Tibial nerve (tissue), 4 donors: ENCODE measurements around the gene TBC1D22B. TPM values are rescaled to one million over a fixed set of nuclear protein-coding genes. Genes with fewer than 3 reads are reported as not detected.

ENCODE experiments used
- DNase-seq, 2 donors: peaks; one replicate each; pipeline ENCODE4 v3.0.0-alpha.2; 2019; ENCODE audit warnings: low spot score in 2 of 2
- H3K27ac ChIP-seq, 4 donors: fragments of 200-600 bp; sonication (generic) in 3 of 4; one replicate each; pipeline ENCODE4 v1.5.1; 2017 to 2019; ENCODE audit warnings: mild to moderate bottlenecking in 1 of 4
- H3K27me3 ChIP-seq, 2 donors: fragments of 200-600 bp; sonication (generic) in 1 of 2; one replicate each; pipeline versions ENCODE4 v1.5.1 to v1.6.0; 2017 to 2019
- H3K36me3 ChIP-seq, 3 donors: fragments of 200-600 bp; sonication (generic); one replicate each; pipeline ENCODE4 v1.5.1; 2018 to 2019
- H3K4me1 ChIP-seq, 4 donors: fragments of 200-600 bp; sonication (generic) in 3 of 4; one replicate each; pipeline ENCODE4 v1.5.1; 2017 to 2019
- H3K4me3 ChIP-seq, 4 donors: fragments of 200-600 bp; sonication (generic) in 3 of 4; one replicate each; pipeline ENCODE4 v1.5.1; 2017 to 2019; ENCODE audit warnings: mild to moderate bottlenecking in 1 of 4, moderate library complexity in 1 of 4
- H3K9me3 ChIP-seq, 4 donors: fragments of 200-600 bp; sonication (generic) in 3 of 4; one replicate each; pipeline ENCODE4 v1.5.1; 2017 to 2019
- EP300 ChIP-seq, 2 donors: sonication (generic); formaldehyde crosslinking; IDR thresholded peaks; one replicate each; pipeline ENCODE4 v1.6.1; 2017; ENCODE audit warnings: antibody characterized with exemption in 2 of 2, mild to moderate bottlenecking in 1 of 2
- POLR2A ChIP-seq, 2 donors: fragments of 450-650 bp; IDR thresholded peaks; one replicate each; pipeline ENCODE4 v1.6.1; 2017; ENCODE audit warnings: antibody characterized with exemption in 2 of 2, mild to moderate bottlenecking in 2 of 2, moderate library complexity in 2 of 2
- WGBS, 2 donors: methylation state at CpG; one replicate each; pipeline ENCODE4 v1.1.5; 2018; 5-methylcytosine and 5-hydroxymethylcytosine counted together
- total RNA-seq, 4 donors: library from RNA; depleted of rRNA; stranded (reverse); fragments of >200 nt; gene quantifications; one replicate each; pipeline ENCODE4 v1.1.0, GENCODE V29; 2016
- TF ChIP-seq, protein P1 (sequence below), 5 experiments: fragments of 200-600 bp in 3 of 5; fragments of 450-650 bp in 2 of 5; sonication (generic) in 3 of 5; IDR thresholded peaks; one replicate each; pipeline ENCODE4 v1.5.1; 2016 to 2019; ENCODE audit warnings: antibody characterized with exemption in 5 of 5, mild to moderate bottlenecking in 3 of 5, moderate library complexity in 2 of 5

Gene TBC1D22B
- total RNA-seq, 4 donors from 2014 or later: 5.1 to 9.4 (median 7.7) TPM

DNA sequence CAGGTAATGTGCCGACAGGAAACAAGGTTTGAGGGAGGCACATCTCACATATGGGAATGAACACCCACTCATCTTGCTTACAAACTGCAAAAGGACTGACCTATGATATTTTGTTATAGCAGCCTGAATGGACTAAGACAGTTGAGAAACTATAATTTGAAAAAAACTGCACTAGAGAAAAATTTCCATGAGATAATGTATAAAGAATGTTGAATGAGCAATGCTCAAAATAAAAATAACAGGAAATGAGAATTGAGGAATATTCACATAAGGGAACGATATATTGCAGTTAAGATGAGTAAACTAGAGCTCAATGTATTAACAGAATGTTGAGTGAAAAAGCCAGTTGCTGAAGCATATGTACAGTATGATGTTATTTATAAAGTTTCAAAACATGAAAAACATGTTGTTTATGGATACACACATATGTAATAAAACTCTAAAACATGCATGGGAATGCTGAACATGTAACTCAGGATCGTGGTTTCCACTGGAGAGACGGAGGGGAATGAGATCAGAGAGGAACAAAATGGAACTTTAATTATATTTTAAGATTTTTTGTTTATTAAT lies 6.3 kb upstream of the TBC1D22B start:
- H3K27ac ChIP-seq: no peak overlapping the region
- H3K27me3 ChIP-seq: no peaks in the 10 kb centered on the region
- H3K36me3 ChIP-seq: no peaks in the 10 kb centered on the region
- 60 to 68% methylated on average over 4 of the region's 4 CpGs for WGBS, 2 donors
- H3K4me3 ChIP-seq: no peak overlapping the region
- no peaks in the 10 kb centered on the region for H3K9me3 ChIP-seq
- no peak for DNase-seq
- TF ChIP-seq POLR2A (IDR thresholded peaks at IDR 0.05) (no peak), EP300 (IDR thresholded peaks at IDR 0.05) (no peak)
- TF ChIP-seq, protein P1, sequence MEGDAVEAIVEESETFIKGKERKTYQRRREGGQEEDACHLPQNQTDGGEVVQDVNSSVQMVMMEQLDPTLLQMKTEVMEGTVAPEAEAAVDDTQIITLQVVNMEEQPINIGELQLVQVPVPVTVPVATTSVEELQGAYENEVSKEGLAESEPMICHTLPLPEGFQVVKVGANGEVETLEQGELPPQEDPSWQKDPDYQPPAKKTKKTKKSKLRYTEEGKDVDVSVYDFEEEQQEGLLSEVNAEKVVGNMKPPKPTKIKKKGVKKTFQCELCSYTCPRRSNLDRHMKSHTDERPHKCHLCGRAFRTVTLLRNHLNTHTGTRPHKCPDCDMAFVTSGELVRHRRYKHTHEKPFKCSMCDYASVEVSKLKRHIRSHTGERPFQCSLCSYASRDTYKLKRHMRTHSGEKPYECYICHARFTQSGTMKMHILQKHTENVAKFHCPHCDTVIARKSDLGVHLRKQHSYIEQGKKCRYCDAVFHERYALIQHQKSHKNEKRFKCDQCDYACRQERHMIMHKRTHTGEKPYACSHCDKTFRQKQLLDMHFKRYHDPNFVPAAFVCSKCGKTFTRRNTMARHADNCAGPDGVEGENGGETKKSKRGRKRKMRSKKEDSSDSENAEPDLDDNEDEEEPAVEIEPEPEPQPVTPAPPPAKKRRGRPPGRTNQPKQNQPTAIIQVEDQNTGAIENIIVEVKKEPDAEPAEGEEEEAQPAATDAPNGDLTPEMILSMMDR (IDR thresholded peaks at IDR 0.05): no peak
- H3K4me1 ChIP-seq: no peaks in the 10 kb centered on the region

DNA sequence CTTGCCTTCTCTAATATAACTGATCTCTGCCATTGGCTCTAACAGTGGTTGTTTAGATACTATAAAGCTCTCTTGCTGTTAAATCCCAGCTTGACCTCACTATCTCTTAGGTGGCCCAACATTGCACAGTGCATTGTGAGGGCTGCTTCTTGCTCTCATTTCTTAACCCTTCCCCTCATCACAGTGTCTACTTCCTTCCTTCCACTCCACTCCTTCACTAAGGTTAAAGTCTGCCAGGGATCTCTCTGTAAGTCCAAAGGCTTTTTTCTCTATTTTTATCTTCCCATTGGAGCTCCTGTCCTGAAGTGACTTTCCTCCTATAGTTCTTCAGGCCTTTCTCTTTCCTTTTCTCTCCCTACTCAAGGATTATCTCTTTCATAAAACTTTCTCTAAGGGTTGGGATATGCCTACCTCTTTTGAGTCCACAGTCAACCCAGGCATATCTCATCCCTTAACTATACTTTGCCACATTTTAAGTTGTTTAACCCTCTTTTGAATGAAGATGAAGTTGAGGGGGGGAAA lies 4.0 kb upstream of the TBC1D22B start:
- H3K36me3 ChIP-seq: no peaks in the 10 kb centered on the region
- H3K27me3 ChIP-seq: no peaks in the 10 kb centered on the region
- no peak for TF ChIP-seq EP300 (IDR thresholded peaks at IDR 0.05)
- no peak for TF ChIP-seq POLR2A (IDR thresholded peaks at IDR 0.05)
- TF ChIP-seq, protein P1 (IDR thresholded peaks at IDR 0.05): no peak
- H3K4me1 ChIP-seq: peaks cover 0 to 11% (median 5%) of the 10 kb centered on the region in 4 donors
- H3K4me3 ChIP-seq: no peak overlapping the region
- no peaks in the 10 kb centered on the region for H3K9me3 ChIP-seq
- no peak for DNase-seq
- no peak overlapping the region for H3K27ac ChIP-seq

DNA sequence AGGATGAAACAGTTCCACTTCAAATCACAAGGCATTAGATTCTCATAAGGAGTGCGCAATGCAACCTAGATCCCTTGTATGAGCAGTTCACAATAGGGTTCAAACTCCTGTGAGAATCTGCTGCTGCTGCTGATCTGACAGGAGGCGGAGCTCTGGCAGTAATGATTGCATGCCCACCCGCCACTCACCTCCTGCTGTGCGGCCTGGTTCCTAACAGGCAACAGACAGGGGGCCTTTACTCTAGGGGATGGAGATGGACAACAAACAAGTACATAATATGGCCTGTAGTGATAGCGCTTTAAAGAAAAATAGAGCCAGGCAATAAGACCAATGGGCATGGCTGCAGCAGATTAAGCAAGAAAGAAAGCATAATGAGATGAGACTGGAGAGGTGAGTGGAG lies 2.7 kb upstream of the TBC1D22B start:
- Histone ChIP-seq H3K9me3 (no peaks in the 10 kb centered on the region), H3K36me3 (no peaks in the 10 kb centered on the region), H3K4me3 (no peak overlapping the region), H3K27ac (no peak overlapping the region), H3K4me1 (peaks cover 0 to 23% (median 16%) of the 10 kb centered on the region in 4 donors), H3K27me3 (no peaks in the 10 kb centered on the region)
- WGBS, 2 donors: 87 to 91% methylated on average over 5 of the region's 5 CpGs
- no peak for TF ChIP-seq EP300 (IDR thresholded peaks at IDR 0.05)
- TF ChIP-seq, protein P1 (IDR thresholded peaks at IDR 0.05): no peak
- DNase-seq: no peak

DNA sequence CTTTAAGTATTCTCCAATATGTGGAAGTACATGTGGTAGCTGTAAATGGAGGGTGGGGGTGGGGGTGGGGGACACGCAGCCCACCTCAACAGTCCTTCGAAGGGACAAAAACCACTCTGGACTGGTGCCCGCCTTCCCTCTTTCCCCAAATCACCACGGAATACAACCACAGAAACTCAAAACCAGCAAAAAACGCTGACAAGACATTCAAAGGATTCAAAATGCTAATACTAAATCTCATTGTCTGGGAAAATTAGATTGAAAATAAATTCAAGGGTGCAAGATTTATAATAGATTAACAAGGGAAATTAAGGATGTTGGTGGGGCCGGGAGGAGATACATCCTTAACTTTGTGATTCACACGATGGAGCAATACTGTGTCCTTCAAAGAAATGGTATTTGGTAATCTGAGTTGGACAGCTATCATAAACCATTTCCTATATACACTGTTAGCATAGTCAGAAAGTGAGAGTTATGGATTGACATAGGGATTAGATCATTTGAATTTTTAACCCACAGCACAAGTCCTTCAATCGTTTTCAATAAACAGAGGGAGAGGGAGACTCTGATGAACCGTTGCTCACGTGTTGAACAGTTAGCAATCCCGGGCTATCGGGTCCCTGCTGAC lies 766 bp upstream of the TBC1D22B start:
- H3K36me3 ChIP-seq: no peaks in the 10 kb centered on the region
- 43 to 45% methylated on average over 12 of the region's 12 CpGs for WGBS, 2 donors

DNA sequence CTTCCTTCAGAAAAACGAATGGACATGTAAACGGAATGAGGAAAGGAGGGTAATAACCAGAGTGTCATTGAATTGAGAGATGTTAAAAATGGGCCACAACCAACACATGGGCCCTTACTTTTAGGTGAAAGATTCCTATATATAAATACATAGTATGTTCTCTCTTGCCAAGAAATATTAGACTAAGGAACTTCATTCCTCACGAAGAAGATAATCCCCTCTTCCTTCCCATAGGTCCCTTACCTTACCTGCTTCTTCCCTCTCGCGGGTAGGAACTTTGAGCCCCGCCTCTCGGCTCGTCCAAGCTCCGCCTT lies 295 bp upstream of the TBC1D22B start:
- 1% methylated on average over 9 of the region's 9 CpGs for WGBS, 2 donors
- peak overlapping the region; percentile 43 to 89 (median 78) for H3K4me3 ChIP-seq
- H3K27ac ChIP-seq: peak overlapping the region in 3 of 4 donors; percentile 24 to 88 (median 88)
- DNase-seq: no peak
- no peaks in the 10 kb centered on the region for H3K27me3 ChIP-seq
- peaks cover 0 to 23% (median 16%) of the 10 kb centered on the region in 4 donors for H3K4me1 ChIP-seq
- H3K9me3 ChIP-seq: no peaks in the 10 kb centered on the region
- H3K36me3 ChIP-seq: no peaks in the 10 kb centered on the region
- TF ChIP-seq, protein P1 (IDR thresholded peaks at IDR 0.05): no peak
- no peak for TF ChIP-seq EP300 (IDR thresholded peaks at IDR 0.05)
- TF ChIP-seq POLR2A (IDR thresholded peaks at IDR 0.05): no peak

More for the DNA sequence above, 766 bp upstream of the TBC1D22B start:
- H3K4me3 ChIP-seq: peak overlapping the region; percentile 43 to 89 (median 78)
- TF ChIP-seq EP300 (IDR thresholded peaks at IDR 0.05) (no peak), POLR2A (IDR thresholded peaks at IDR 0.05) (no peak)
- TF ChIP-seq, protein P1 (IDR thresholded peaks at IDR 0.05): no peak
- no peaks in the 10 kb centered on the region for H3K9me3 ChIP-seq
- no peak for DNase-seq
- peak overlapping the region in 3 of 4 donors; percentile 24 to 88 (median 88) for H3K27ac ChIP-seq
- peaks cover 0 to 23% (median 16%) of the 10 kb centered on the region in 4 donors for H3K4me1 ChIP-seq
- no peaks in the 10 kb centered on the region for H3K27me3 ChIP-seq
